NK-92 treated with Interleukin-12 subunit alpha and Interleukin-12 subunit beta, amount 100 ng/mL, for 24 hours (cell line): Measurements from ENCODE around the gene CLDN18.

ENCODE experiments used
- DNase-seq: peaks from one replicate; lab custom pipeline; 2025; lab: John Stamatoyannopoulos, UW

The CLDN18 gene

DNA sequence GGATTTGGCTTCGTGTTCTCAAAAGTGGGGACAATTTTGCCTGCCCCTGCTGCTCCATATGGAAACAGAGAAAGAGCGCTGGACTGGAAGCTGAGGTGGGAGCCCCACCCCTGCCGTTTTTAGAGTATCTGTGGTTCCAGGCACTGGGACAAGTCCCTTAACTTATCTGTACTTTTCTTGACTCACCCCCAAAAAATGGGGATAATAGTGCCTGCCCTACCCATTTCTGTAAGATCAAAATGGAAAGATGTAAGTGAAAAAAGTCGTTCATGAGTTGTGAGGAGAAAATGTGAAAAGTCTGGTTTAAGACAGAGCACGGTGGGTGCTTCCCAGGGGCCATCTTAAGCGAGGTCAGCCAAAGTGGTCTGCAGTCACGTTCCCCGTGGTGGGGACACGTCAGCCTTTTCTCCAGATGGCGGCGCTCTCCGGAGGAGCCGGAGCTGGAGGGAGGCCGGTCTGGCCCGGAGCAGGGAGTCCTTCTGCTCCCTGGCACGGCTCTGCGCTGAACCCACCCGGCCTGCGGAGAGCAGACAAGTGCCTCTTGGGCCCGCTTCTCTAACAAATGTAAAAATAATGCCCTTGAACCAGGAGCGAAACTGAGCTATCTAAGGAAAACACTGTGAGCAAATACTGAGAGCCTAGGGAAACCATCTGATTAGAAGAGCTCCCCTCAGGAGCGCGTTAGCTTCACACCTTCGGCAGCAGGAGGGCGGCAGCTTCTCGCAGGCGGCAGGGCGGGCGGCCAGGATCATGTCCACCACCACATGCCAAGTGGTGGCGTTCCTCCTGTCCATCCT, at the start of gene CLDN18:
Gene CLDN18, plus strand, starts transcription at position 690 of the 797 bp plus-strand sequence. Its CDS starts 61 bp downstream, at position 751.
- DNase-seq = no peak

DNA sequence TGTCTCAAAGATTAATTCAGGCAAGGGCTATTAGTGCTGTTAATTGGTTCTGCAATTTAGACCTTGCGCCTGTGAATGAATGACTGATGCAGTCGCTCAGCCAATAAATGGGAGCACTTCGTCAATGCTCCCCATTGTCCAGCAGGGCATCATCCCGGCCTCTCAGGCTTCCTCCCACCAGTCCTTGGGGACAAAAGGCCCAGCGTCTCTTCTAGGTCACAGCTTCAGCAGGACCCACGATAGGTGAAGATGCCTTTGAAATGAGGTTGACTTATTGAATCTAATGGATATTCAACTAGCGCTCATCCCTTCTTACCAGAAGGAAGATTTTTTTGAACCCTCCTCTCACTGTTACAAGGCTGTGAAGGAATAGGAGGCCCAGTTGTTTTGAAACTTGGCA, 47.7 kb upstream of the CLDN18 start:
- DNase-seq = no peak

DNA sequence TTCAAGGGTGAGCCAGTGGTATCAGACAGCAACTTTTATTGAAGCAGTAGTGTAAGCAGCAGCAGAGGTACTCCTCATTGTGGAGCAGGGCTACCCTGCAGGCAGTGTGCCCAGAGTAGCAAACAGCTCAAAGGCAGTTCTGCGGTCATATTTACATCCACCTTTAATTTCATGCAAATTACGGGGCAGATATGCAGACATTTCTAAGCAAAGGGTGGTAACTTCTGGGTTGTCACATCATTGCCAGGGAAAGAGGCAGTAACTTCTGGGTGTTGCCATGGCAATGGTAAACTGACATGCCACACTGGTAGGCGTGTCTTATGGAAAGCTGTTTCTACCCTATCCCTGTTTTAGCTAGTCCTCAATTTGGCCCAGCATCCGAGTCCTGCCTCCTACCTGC, 46.5 kb upstream of the CLDN18 start:
- no peak for DNase-seq

DNA sequence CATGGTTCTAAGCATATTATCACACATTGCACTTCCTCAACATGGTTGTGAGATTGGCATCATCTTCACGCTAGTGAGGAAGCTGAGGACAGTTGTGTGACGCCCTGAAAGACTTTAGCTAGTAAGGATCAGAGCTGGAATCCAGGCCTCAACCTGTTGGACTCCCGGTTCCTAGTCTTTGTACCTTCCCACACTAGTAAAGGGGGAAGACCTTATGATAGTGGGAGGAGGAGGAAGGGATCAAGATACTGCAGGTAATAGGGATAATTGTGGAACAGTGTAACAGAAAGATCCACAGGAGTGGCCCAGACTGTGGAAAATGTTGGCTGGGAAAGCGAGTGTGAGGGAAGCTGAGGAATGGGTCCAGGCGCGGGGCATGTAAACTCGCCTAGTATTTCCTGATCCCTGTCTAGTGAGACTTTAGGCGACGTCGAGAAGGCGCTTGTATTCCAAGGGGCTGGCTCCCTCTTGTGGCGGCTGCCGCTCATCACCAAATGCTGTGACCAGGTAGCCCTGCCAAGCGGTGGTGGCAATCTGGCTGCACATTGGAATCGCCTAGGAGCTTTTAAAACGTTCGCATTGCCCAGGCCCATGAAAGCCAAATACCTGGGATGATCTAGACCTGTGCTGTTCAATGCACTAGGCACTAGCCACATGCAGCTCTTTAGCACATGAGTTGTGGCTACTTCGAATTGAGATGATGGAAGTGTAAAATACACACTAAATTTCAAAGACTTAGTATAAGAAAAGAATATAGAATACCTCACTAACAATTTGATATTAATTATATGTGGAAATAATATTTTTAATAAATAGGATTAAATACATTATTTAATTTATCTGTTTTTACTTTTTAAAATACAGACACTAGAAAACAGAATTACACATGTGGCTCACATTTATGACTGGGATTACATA, 38.8 kb upstream of the CLDN18 start:
- peak; percentile 37 for DNase-seq

DNA sequence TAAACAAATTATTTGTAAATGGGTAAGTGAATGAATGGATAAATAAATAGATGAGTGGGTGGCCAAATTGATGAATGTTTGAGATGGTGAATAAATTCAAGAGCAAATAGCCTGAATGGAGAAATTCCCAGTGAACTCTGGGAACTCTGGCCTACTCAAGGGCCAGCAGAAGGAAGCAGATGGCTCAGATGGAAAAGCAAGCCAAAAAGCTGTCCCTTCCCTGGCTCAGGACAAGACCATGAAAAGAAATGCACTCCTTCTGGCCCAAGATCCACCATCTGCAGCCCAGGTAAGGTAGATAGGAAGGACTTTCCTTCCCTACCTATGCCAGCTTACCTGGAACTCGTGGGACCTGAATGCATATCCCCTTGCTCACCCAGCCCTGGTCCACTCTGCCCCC, 37.6 kb upstream of the CLDN18 start:
- DNase-seq = no peak

DNA sequence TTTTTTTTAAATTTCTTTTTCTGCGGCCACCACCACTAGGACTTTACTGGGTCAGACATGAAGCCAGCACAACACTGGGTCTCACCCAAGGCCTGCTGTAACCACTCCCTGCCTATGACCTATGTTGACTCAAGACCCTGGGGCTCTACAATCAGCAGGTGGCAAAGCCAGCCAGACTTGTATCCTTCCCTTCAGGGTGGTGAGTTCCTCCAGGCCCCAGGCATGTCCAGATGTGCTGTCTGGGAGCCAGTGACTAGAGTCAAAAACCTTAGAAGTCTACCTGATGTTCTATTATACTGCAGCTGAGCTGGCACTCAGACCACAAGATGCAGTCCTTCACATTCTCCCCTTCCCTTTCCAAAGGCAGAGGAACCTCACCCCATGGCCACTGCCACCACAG, 31.6 kb upstream of the CLDN18 start:
- no peak for DNase-seq

DNA sequence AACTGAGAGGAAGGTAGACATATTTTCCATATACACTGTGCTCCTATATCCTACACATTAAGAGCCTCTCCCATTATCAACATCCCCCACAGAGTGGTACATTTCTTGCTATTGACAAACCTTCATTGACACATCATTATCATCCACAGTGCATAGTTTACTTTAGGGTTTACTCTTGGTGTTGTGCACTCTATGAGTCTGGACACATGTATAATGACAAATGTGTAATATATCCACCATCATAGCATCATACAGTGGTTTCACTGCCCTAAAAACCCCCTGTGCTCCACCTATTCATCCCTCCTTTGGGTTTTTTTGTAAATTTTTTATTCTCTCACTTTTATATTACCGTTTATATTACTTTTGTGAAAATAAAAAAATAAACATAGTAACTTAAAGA, 22.2 kb upstream of the CLDN18 start:
- no peak for DNase-seq

DNA sequence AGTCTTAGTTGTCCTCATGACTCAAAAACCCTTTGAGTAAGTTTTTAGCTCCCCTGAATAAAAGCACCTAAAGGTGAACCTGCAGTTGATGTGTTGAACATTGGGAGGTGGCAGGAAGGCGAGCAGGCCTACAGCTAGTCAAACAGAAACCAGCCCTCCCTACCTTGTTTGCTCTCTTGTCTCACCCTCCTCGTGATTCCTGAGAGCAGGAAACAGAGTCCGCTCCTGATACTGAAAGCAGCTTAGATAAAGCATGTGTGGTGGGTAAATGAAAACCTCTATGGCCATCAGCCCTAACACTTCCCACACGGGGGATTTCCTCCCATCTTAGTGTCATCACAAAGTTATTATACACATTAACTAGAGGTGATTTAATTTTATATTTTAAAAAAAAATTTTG, 21.8 kb upstream of the CLDN18 start:
- DNase-seq = no peak

DNA sequence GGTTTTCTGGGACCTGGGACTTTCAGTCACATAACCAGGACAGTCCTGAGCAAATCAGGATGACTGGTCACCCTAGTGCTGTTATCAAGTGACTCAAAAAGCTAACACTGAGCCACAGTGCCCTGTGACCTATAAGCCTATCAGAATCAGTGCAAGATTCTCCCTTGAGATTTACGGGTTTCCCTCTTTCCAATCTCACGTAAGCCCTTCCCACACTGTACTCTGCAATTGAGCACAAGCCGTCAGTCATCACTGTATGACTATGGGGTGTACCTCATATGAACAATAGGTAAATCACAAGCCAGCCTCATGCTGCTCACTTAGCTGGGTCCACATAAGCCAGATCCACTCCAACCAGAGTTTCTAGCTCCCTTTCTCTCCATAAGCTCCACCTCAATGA, 21.0 kb upstream of the CLDN18 start:
- no peak for DNase-seq

DNA sequence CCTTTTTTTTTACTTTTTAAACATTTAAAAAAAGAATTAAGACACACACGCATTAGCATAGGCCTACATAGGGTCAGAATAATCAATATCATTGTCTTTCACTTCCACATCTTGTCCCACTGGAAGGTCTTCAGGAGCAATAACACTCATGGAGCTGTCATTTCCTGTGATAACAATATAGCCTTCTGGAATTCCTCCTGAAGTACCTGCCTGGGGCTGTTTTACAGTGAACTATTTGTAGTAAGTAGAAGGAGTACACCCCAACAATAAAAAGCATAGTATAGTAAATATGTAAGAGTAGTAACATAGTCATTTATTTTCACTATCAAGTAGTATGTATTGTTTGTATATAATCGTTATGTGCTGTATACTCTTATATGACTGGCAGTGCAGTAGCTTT, 19.5 kb upstream of the CLDN18 start:
- DNase-seq = no peak

DNA sequence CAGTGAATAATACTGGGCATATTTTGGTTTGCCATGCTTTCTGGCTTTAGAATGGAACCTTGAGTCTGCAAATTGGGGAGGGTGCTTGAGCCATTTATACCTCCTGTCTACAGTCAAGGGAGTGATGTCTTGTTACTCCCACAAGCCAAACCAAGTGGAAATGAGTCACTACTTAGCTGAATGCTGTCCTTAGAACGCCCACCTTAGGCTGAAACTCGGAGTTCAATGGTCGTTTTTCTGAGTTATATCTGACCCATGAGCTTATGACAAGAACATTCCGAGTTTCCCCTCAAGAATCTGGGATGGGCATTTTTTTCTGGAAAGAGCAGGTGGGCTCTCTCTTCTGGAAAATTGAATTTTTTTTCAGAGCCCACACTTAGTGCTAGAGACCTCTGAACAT, 17.4 kb upstream of the CLDN18 start:
- no peak for DNase-seq

DNA sequence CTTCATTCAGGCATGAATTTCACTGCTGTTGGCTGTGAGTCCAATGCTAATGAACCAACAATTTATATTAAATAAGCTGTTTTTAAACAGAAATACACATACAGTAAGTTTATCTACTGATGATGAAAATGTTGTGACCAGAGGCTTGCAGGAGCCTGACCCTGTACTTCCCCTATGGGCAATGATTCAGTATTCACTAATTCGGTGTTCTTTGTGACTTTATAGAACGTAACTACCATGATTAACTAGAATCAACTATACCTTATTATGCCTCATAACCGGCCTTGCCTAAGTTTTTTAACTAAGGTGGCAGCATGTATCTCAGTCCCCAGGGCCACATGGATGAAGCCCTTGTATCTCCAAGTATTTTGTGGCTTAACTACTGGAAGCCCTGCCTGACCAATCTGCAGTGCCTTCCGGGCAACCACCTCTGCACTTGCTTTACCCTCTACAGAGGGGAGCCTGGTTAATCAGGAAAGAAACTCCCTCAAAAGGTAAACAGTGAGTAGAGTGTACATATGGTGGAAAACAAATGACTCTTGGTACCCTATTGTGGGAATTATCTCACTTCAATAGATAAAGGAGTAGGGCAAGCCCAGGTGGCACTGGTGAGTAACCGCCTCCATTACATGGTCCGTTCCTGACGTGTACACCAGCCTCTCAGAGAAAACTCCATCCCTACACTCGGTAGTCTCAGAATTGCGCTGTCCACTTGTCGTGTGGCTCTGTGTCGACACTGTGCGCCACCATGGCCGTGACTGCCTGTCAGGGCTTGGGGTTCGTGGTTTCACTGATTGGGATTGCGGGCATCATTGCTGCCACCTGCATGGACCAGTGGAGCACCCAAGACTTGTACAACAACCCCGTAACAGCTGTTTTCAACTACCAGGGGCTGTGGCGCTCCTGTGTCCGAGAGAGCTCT, 11.6 kb upstream of the CLDN18 start:
- DNase-seq = no peak

DNA sequence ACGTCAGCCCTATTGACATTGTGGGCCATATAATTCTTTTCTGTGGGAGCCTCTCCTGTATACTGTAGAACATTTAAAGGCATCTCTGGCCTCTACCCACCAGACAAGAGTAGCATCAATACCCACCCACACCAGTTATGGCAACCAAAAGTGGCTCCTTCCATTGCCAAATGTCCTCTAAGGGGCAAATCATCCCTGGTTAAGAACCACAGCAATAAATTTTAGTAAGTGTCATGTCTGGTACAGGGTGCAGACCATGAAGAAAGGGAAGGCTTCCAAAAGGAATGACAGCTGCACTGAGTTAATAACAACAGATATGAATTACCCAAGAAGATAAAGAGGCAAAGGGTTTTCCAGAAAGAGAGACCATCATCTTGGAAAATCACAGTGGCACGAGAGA, 6.9 kb upstream of the CLDN18 start:
- no peak for DNase-seq

DNA sequence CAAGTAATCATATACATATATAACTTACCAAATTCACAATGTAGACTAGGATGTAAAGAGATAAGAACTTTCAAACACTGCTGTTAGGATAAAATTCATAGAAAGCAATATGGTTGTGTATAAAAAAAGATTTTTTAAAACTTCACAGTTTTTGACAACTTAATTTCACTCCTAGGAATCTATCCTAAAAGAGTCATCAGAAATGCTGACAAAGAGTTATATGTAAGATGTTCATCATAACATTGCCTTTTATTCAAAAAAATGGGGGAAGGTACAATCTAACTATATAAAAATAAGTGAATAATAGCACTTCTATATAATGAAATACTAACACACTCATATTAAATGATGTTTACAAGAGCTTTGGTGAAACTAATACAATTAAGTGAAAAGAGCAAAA, 4.3 kb upstream of the CLDN18 start:
- DNase-seq = no peak

DNA sequence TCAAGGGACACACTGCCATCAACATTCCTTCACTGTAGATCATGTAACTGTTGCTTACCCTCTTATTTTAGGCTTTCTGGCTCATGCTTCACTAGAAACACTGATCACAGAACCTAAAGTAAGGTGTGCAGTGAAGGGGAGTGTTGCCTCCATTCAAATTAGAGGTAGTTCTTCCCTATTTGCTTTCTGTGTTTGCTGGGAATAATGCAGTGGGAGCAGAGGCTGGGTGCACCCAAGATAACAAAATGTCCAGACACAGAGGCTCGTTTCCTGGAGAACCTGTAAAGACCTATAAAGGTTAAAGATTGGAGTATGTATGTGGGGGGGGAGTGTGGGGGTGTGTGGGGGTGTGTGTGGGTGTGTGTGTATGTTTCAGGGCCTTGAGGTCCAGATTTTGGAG, 2.1 kb upstream of the CLDN18 start:
- DNase-seq = no peak

DNA sequence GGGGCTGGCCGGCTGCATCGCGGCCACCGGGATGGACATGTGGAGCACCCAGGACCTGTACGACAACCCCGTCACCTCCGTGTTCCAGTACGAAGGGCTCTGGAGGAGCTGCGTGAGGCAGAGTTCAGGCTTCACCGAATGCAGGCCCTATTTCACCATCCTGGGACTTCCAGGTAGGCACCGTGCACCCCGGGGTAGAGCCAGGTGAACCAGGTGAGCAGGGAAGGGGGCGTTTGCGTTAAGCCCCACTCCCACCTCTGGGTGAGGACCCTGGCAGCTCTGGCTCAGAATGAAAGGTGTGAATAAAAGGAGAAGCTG, 267 bp downstream of the CLDN18 start:
- no peak for DNase-seq

DNA sequence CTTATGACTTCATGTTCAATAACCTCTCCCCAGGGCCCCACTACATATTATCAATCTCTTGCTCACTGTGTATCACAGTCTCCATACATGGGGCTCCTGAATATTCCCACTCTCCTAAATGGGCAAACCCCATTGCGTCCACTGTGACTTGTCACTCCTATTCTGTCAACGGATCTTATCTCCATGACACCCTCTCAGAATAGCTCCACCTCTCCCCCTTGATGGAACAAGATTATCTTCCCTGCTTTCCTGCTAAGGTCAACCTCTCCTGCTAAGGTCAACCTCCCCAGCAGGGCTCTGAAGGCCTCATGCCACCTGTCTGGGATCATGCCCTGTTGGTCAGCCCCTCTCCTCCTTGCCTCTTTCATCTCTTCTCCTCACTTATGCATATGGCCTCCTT, 1.8 kb downstream of the CLDN18 start:
- no peak for DNase-seq

DNA sequence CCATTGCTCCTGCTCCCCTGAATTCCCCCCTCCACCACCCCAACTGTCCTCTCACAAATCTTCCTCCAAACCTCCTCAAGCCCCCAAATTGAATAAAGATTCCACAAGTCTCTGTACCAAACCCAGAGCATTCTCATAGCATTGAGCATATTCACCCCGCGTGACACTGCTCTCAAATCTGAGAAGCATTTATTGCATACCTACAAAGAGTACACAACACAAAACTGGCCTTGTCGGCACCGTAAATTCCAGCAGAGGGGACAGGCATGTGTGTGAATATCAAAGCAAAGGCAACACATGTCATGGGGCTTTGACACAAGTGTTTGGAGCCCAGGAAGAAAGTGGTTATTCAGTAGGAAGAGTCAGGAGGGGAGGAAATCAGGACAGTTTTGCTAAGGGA, 2.6 kb downstream of the CLDN18 start:
- no peak for DNase-seq

DNA sequence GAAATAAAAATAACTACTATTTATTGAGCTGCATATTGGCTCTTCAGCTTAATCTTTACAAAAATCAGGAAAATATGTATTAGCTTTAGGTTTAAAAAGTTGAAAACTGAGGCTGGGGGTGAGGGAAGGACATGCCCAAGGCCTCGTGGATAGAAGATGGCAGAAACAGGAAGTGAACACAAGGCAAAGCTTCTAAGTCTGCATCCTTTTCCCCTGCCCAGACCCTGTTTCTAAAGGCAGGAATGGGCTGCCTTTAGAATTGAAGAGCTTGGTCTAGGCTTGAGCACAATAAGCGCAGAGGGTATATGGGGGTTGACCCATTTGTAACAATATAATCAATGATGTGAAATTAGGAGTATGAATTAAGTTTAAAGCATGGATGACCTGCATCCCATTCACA, 6.1 kb downstream of the CLDN18 start:
- DNase-seq = no peak

DNA sequence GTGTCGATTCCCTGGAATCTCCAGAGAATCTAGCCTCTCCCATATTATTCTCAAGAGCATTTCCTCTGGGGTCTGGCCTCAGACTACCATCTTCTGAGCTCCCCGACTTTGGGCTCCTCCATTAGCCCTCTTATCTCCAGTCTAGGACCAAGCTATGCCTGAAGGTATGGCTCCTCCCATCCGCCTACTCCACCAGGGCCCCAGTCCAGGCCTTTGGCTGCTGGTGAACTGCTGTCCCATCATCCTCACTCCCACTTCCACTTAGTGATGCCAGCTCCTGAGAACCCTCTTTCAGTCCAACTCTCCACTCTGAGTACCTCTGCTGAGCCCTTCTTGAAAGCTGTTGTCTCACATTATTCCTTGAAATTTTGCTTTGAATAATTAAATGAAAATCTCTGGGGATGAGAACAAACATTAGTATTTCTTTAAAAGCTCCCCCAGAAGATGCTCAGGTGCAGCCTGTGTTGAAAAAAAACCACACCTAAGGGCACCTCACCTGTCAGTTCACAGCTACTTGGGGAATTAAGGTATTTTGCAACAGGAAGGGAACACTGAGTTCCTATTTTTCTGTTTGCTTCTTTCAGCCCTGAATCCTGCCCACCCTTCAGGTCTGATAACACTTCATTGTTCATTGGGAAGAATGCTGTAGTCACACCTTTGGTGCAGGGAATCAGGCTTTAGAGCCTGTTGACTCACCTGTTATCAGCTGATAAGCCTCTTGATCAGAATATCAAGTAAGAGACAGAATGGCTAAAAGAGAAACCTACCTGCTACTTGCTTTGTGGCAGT, 9.5 kb downstream of the CLDN18 start:
- DNase-seq = no peak

DNA sequence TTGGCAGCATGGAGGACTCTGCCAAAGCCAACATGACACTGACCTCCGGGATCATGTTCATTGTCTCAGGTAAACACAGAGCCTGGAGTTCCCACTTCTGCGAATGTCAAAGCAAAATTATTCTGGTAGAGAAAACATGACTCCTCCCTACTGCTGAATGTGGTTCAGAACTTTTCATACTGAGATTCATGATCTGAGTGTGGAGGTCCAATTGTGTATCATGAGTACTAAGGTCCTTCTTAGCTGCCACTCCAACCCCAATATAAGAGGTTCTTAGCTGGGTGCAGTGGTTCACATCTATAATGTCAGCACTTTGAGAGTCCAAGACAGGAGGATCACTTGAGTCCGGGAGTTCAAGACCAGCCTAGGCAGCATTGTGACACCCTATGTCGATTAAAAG, 13.8 kb downstream of the CLDN18 start:
- DNase-seq = no peak

DNA sequence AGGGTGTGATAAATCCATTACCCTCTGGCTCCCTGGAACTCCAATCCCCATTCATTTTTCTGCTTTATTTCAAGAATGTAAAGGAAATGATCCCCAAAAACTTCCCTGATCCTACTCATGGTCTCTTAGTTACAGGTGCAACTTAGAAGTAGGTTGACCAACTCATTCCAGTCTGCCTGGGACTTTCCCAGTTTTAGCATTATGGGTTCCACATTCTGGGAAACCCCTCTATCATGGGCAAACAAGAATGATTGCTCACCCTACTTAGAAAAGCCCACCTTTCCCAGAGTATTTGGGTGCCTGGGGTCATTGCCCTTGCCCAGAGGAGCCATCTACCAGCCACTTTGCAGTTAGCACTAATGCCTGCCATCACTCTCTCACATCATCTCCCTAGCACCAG, 15.6 kb downstream of the CLDN18 start:
- no peak for DNase-seq
